ENCODE results near the gene KCNAB1. TPM values are rescaled to one million over a fixed set of nuclear protein-coding genes. Genes with fewer than 3 reads are reported as not detected.

Gene KCNAB1
- total and polyA plus RNA-seq, 2 of the 8 experiments (the other 6 are each of a cell fraction or from before 2014, with no cell fraction given), result 0.51 to 2.3 TPM

DNA sequence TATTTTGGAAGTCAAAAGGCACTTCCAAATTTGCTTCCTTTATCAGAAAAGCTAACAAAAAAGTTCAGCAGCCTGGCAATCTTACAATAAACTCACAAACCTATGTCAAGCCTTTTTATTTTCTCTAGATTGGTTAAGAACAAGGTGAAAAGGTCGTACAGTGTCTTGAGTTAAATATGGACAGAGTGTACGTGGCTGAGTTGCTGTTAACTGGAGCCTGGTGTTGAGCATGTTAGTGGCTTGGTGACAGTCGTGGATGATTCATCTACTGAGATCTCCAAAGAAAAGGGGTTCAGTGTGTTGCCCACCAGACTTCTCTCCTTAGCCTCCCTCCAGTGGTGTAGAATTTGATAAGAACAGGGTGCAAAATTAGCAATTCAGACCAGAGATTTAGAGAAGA lies 344.8 kb downstream of the KCNAB1 start (continued):
- TF ChIP-seq CHD7 (IDR thresholded peaks at IDR 0.05; ENCODE audit: insufficient replicate concordance, low read length), result no peak
- TF ChIP-seq SIRT6 (IDR thresholded peaks at IDR 0.05; ENCODE audit: low read length), result no peak
- no peak for TF ChIP-seq TCF12 (IDR thresholded peaks at IDR 0.05; ENCODE audit: low read depth, low read length)
- TF ChIP-seq GABPA (IDR thresholded peaks at IDR 0.05; ENCODE audit: borderline replicate concordance, insufficient read depth, low read length), result no peak
- TF ChIP-seq SIN3A (conservative IDR thresholded peaks at IDR 0.05 in 1 of 2, IDR thresholded peaks at IDR 0.05 in 1 of 2; ENCODE audit: low read depth in 1 of 2, low read length in 2 of 2), result no peak
- TF ChIP-seq SUZ12 (IDR thresholded peaks at IDR 0.05; ENCODE audit: low read length), result no peak

All from H1 (cell line).